GM04504 (cell line): ENCODE results near the gene PRR35.

Source experiments
- DNase-seq: peaks from one replicate; pipeline ENCODE4 v3.0.0-alpha.2; 2012; ENCODE audit warnings: low read depth

PRR35 gene

DNA sequence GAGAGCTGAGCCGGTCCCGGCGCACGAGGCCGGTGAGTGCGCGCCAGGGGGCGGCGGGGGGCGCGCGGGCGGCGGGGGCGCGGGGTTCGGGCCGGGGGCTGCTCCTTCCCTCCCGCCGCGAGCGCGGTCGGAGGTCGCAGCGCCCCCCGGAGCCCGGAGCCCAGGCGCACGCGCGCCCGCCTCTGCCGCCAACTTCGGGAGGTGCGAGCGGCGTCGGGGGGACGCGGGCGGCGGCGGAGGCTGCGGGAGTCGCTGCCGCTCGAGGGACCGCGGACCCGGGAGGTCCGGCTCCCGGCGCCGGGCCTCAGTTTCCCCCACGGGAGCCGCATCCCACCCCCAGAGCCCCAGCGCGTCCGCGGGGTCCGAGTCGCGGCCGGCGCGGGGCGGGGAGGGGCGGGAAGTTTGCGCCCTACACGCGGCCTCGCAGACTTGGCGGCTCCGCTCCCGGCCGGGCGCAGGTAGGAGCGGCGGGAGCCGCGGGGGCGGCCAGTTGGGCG, at the start of gene PRR35:
Gene PRR35, plus strand, starts transcription at position 191 of the 497 bp plus-strand sequence. CDS start 2,901 bp downstream, outside the sequence.
- DNase-seq: no peak

DNA sequence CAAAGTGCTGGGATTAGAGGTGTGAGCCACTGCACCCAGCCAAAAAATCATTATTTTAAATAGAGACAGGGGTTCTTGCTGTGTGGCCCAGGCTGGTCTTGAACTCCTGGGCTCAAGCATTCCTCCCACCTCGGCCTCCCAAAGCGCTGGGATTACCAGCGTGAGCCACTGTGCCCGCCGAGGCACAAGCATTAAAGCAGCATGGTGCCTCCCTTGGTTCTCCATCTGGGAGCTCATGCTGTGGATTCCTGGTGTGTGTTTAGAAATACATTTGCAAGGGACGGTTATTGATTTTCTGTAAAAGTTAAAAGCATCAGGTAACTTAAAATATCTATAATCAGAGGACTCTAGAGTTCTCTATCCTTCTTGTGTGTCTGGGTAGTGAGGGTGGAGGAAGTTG, 47.4 kb upstream of the PRR35 start:
- no peak for DNase-seq

DNA sequence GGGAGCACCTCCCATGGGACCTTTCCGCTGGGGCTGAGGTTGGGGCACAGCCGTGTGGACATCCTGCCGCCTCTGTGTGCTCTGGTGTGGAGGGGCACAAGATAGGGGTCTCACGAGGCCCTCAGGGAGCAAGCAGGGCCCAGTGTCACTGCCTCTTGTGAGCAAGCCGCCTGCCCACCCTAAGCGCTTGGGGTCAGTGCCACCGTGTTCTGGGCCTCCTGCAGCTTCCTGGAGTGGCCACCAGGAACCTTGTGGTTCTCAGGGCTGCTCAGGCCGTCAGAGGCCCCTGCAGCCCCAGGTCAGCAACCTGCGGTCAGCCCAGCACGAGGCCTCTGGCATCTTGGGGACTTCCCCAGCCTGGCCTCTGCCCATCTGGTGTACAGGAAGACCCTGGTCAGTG, 46.2 kb upstream of the PRR35 start:
- no peak for DNase-seq

DNA sequence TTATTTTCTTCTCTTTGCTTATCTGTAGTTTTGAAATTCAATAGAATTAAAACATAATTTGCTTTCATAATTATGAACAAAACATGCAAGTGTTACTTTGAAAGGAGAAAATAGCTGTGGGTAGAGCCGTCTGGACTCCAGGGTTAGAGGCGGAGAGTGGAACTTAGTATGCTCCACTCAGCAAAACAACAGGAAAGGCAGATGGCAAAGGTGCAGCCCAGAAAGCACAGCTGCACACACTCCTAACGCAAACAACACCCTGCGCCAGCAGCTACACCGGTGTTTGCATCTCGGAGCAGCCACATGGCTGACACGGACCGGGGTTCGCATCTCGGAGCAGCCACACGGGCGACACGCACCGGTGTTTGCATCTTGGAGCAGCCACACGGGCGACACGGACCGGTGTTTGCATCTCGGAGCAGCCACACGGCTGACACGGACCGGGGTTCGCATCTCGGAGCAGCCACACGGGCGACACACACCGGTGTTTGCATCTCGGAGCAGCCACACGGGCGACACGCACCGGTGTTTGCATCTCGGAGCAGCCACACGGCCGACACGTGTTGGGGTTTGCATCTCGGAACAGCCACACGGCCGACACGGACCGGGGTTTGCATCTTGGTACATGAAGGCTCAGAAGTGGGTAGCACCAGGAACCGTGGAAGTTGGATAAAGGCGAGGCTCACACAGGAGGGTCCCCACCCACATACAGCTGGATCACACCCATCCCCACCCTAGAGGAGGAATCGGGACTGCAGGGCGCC, 44.8 kb upstream of the PRR35 start:
- no peak for DNase-seq

DNA sequence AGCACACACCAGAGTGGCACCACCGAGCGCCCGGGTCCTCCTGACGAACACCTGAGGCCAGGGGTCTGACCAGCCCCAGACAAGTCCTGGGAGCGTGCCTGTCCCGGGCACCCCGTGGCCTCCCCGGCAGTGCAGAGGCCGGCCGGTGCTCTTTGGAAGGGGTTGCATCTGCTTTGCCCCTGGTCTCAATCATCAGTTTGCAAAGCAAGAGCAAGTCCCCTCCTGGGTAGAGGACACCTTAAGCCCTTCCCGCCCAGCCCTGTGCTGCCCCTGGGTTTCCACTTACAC, 44.3 kb upstream of the PRR35 start:
- no peak for DNase-seq

DNA sequence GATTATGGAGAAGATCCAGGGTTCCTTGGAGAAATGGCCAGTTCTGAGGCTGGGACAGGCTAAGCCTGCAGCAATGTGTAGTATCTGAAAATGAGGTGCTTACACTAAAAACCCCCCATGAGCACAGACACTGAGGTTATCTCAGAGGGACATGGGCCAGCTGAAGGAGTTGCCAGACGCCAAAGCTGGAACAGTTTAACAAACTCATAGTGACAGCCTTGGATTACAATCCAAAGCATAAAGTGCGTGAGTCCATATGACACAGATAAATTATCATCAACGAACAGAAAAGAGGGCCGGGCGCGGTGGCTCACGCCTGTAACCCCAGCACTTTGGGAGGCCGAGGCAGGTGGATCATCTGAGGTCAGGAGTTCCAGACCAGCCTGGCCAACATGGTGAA, 43.9 kb upstream of the PRR35 start:
- DNase-seq: no peak

GRCh38 chr16:518858-519257, 41.3 kb upstream of the PRR35 start:
- DNase-seq: no peak

GRCh38 chr16:519425-519824, 40.8 kb upstream of the PRR35 start:
- no peak for DNase-seq

DNA sequence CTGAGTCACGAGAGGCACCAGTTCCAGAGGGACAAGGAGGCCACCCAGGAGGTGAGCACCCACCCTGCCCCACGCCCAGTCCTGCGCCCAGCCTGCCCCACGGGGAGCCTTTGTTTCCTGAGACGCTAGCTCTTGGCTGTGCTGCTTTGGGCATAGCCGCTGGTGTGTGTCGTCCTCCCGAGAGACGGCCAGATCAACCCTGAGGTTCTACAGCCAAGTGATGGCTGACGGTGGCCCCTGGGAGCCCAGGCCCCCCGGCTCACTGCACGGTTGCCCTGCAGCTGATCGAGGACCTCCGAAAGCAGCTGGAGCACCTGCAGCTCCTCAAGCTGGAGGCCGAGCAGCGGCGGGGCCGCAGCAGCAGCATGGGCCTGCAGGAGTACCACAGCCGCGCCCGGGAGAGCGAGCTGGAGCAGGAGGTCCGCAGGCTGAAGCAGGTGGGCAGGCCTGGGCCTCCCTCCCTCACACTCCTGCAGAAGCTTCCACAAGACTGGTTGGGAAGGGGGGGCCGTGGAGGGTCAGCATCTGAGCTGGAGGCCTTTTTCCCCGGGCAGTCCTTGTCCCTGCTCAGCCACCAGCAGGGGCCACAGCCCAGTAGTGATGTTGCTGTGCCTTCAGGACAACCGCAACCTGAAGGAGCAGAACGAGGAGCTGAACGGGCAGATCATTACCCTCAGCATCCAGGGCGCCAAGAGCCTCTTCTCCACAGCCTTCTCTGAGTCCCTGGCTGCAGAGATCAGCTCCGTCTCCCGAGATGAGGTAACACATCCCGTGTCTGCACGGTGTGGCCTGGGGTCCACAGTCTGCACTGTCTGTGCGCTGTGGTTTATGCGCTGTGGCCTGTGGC, 40.1 kb upstream of the PRR35 start:
- no peak for DNase-seq

DNA sequence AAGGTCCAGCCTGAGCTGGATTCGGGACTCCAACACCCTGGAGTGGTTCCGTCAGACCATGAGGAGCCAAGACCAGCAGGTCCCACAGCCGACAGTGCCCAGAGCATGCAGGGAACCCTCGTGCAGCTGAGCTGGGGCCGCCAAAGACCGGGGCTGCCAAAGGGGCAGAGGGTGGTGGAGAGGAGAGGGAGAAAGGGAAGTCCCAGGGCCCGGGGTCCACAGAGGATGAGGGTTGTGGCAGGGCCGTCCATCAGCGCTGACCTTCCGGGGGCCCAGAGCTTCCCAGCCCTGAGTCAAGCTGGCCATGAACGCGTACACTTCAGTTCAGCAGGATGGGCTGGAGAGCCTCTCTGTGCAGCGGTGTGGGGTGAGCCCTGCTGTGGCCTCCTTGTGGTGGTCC, 39.3 kb upstream of the PRR35 start:
- DNase-seq: no peak

DNA sequence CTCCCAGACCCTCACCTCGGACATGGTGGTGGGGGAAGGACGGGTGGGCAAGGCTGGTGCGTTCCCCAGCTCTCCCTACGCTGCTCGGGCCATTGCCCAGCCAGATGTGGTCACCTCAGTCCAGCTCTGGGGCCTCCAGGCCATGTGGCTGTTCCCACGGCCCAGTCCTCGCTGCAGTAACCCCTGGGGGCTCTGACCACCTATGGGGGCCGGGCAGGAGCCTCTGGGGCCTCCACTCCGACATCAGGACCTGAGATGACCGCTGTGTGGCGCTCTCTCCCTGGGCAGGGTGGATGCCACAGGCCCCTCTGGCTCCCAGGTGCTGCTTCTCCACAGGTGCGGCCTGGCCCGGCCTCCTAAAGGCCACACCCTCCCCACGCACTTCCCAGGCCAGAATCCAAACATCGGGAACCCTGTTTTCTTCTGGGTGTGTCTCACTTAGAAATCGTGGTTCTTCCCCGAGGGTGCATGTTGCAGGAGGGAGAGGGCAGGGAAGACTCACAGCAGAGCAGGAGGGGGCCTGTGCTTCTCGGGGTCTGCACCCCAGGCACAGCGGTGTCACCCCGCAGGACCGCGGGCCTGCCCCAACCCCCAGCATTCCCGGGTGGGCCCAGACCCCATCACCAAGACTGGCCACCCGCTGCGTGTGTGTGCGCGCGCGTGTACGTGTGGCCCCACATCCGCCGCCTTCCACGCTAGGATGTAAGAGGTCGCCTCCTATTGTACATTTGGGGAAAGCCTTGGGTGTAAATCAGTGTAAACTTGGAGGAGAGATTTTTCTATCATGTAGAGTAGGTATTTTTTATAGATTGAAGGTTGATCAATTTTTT, 38.6 kb upstream of the PRR35 start:
- no peak for DNase-seq

GRCh38 chr16:522320-523096, 37.7 kb upstream of the PRR35 start:
- DNase-seq: no peak

- no peak for DNase-seq
These were observed 37.0 kb upstream of the PRR35 start for GRCh38 chr16:523097-523741.

DNA sequence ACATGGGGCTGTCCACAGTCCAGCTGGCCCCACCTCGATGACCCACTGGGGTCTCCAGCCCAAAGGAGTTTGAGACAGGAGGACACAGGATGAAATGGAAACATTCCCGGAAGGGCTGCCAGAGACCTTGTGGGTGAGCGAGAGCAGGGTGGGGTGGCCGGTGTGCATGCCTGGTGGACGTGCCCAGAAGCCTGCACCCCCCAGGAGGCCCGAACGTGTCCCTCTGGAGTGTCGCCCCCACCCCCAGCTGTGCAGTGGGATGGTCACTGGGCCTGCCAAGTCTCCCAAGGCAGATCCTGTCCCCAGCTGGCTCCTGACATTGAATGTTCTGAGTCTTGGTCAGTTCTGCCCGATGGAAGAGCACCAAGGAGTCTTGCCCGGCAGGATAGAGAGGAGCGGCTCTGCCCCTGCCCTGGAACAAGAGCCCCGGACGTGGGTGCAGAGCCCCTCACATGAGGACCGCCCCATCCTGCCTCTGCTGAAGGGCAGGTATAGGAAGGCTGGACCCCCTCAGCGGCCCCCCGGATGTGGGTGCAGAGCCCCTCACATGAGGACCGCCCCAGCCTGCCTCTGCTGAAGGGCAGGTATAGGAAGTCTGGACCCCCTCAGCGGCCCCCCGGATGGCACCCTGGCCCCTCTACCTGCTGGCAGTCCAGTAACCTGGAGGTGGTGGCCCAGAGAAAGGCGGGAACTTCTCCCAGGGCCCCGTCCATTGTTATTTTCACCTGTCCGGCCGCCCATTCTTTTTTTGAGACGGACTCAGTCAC, 35.7 kb upstream of the PRR35 start:
- DNase-seq: no peak

DNA sequence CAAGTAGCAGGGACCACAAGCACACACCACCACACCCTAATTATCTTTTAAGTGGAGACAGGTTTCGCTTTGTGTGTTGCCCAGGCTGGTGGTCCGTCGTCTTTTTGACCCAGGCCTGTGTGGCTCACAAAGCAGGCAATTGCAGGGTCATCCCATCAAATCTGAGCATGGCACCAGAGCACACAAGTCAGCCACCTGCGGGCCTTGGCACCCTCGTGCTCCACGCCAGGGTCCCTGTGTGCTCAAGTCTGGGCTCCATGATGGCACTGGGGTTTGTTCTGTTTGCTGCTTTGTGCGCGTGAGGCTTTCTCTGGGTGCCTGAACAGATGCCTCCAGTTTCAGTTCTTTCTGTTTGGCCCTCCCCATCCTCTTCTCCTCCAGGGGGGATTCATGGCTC, 35.1 kb upstream of the PRR35 start:
- no peak for DNase-seq

- peak; percentile 71 for DNase-seq
These were observed 34.5 kb upstream of the PRR35 start for GRCh38 chr16:525520-526180.

GRCh38 chr16:526181-527014, 33.8 kb upstream of the PRR35 start:
- DNase-seq: no peak

GRCh38 chr16:527015-527903, 32.9 kb upstream of the PRR35 start, which contains the start of gene CAPN15:
TSS of gene CAPN15 (plus strand) at chr16:527712. CDS start at chr16:546839, 19,127 bp downstream.
- peak; percentile 78 for DNase-seq
